Measurements from ENCODE around the gene DCANP1. TPM values are rescaled to one million over a fixed set of nuclear protein-coding genes. Genes with fewer than 3 reads are reported as not detected.

The DCANP1 gene
- total and polyA plus RNA-seq, 3 donors from 2014 or later = not detected

- Histone ChIP-seq H3K36me3 (ENCODE audit: low read depth, missing control alignments) (no peaks in the 10 kb centered on the region), H3K4me1 (no peaks in the 10 kb centered on the region), H3K27ac (no peak overlapping the region), H3K9me3 (no peaks in the 10 kb centered on the region), H3K27me3 (no peaks in the 10 kb centered on the region), H3K4me3 (no peak overlapping the region)
- no peak for DNase-seq
- no peak for TF ChIP-seq CTCF (IDR thresholded peaks at IDR 0.05)
- TF ChIP-seq POLR2A (IDR thresholded peaks at IDR 0.05) = no peak
- 48 to 64% methylated on average over 15 of the region's 15 CpGs for WGBS, 2 donors
- intact Hi-C loops (cut with DNase I; ENCODE audit: low total_unique reads) = loop anchor here (5.0 kb wide), 1 partner anchor 85 kb away; no protein-coding TSS in a partner anchor
Observed at GRCh38 chr5:135467051-135467625, 20.0 kb upstream of the DCANP1 start.

- Histone ChIP-seq H3K27me3 (no peaks in the 10 kb centered on the region), H3K4me1 (no peaks in the 10 kb centered on the region), H3K9me3 (no peaks in the 10 kb centered on the region), H3K36me3 (ENCODE audit: low read depth, missing control alignments) (no peaks in the 10 kb centered on the region), H3K4me3 (peak overlapping the region; percentile 29 to 31), H3K27ac (no peak overlapping the region)
- peak; percentile 85 for DNase-seq
- intact Hi-C loops (cut with DNase I; ENCODE audit: low total_unique reads) = loop anchor here (5.0 kb wide), 1 partner anchor 86 kb away; no protein-coding TSS in a partner anchor
- no peak for TF ChIP-seq POLR2A (IDR thresholded peaks at IDR 0.05)
- peak; percentile 56 to 78 (median 72) for TF ChIP-seq CTCF (IDR thresholded peaks at IDR 0.05)
- 12 to 17% methylated on average over 15 to 43 of the region's 43 CpGs for WGBS, 2 donors
Observed at GRCh38 chr5:135466178-135467050, 19.3 kb upstream of the DCANP1 start.

- Histone ChIP-seq H3K27ac (no peak overlapping the region), H3K4me3 (peak overlapping the region; percentile 29 to 31), H3K27me3 (no peaks in the 10 kb centered on the region), H3K36me3 (ENCODE audit: low read depth, missing control alignments) (no peaks in the 10 kb centered on the region), H3K4me1 (no peaks in the 10 kb centered on the region), H3K9me3 (no peaks in the 10 kb centered on the region)
- WGBS, 2 donors = 57 to 59% methylated on average over 11 to 12 of the region's 12 CpGs
- intact Hi-C loops (cut with DNase I; ENCODE audit: low total_unique reads) = loop anchor here (5.0 kb wide), 1 partner anchor 87 kb away; no protein-coding TSS in a partner anchor
- no peak for DNase-seq
- TF ChIP-seq CTCF (IDR thresholded peaks at IDR 0.05) (no peak), POLR2A (IDR thresholded peaks at IDR 0.05) (no peak)
Observed at GRCh38 chr5:135465391-135466122, 18.4 kb upstream of the DCANP1 start.

DNA sequence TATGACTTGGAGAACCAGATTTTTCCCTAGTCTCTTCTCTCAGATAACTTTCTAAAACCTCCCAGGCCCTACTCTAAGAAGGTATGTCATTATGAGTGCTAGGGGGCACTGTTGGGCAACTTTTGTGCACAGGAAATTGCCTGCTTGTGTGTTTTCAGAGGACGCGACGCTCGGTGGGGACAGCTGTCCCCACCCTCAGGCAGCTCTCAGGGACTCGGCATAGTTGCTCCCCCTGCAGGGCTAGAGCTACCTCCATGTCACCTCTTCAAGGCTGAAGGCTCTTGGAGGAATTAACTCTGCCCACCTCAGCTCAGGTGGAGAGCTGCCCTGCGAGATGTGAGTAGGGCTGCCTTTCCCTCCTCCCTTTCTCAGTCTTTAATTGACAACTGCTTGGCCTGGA is 15.2 kb upstream of the DCANP1 start:
- Histone ChIP-seq H3K27ac (no peak overlapping the region), H3K9me3 (no peaks in the 10 kb centered on the region), H3K4me1 (peaks cover 18% of the 10 kb centered on the region), H3K4me3 (no peak overlapping the region), H3K27me3 (no peaks in the 10 kb centered on the region), H3K36me3 (ENCODE audit: low read depth, missing control alignments) (no peaks in the 10 kb centered on the region)
- intact Hi-C loops (cut with DNase I; ENCODE audit: low total_unique reads) = no loop called here
- 61 to 63% methylated on average over 6 of the region's 6 CpGs for WGBS, 2 donors
- peak in 2 of 3 experiments; percentile 25 to 30 for TF ChIP-seq CTCF (IDR thresholded peaks at IDR 0.05)
- no peak for TF ChIP-seq POLR2A (IDR thresholded peaks at IDR 0.05)
- peak; percentile 66 for DNase-seq

Data from testis (tissue), 3 donors.